HG03025 (cell line): ENCODE results near the gene FRK.
"Not testable (repeated sequence)": the region's sequence is repeated elsewhere in the genome, so short reads cannot be mapped to it uniquely, and the experiment has no call there.

Experiments
- ATAC-seq: cut with Tn5 transposase; IDR thresholded peaks from one replicate; pipeline ENCODE4 v1.9.1; 2021; ENCODE audit warnings: mild to moderate bottlenecking, moderate library complexity; ENCODE audit not compliant: unreplicated experiment, low FRiP score

Gene FRK

DNA sequence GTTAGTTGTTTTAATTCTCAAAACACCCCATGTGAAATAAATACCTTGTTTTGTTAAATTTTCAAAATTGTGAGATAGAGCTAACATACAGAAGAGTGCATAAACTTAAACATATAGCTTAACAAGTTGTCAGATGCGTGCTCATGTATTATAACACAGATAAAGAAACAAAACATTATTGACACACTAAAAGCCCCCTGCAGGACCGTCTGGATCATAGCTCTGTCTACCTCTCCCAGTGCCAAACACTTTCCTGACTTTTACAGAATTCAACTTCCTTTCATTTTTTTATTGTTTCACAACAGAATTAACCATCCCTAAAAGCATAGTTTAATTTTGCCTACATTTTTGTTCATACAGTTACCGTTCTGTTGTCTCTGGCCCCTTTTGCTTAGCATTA is 17.8 kb upstream of the FRK start:
- ATAC-seq = no peak

DNA sequence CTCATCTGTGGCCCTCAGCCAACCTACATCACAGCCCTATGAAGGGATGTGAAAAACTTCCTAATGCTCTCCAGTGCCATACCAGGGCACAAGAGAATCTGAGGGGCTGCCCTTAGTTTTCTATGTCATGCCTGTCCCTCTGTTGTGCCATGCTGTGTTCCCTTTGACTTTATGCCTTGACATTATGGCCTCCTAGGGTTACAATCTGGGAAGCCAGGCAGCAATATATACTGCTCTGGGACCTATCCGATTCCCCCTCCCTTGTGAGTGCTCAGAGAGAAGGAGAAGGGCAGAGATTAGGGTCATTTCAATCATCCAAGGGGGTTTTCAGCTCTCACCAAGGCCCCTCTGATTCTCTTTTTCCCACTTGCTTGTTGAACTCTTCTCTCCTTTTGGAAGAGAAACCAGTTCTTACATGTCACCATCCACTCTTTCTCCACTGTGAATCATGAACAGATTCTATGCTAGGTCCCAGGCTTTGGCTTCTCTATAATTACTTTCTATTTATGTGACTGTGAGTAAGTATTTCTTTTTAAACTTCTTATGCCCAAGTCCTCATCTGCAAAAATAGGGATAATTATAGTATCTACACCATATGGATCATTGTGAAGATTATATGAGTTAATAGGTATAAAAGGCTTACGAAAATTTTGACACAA is 14.2 kb upstream of the FRK start:
- no peak for ATAC-seq

DNA sequence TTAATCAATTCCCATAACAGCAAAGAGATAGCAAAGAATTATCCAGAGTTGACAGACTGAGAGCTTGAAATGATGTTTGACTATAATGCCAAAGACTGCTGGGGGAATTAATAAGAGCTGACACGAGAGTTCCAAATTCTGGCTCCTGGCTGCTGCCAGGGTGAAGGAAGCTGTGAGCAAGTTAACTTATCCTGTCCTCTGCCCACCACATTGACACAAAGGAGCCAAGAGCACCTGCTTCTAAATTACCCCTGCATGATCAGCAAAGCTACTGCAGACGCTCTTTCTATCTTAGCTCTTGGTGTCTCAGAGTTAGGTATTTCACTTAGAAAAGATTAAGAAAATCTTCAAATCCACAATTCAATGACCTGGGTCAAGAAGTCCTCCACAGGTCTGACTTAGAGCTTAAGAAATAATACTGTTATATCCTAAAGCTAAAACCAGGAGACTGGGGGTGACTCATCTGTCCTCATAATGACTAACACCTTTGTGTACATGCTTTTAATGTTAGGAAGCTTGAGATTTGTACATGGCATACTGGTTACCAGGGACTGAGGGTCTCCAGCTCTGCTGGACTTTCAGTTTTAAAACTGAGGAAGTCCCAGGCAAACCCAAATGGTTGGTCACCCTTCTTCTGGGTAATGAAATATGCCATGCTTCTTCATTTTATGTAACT is 13.2 kb upstream of the FRK start:
- no peak for ATAC-seq

DNA sequence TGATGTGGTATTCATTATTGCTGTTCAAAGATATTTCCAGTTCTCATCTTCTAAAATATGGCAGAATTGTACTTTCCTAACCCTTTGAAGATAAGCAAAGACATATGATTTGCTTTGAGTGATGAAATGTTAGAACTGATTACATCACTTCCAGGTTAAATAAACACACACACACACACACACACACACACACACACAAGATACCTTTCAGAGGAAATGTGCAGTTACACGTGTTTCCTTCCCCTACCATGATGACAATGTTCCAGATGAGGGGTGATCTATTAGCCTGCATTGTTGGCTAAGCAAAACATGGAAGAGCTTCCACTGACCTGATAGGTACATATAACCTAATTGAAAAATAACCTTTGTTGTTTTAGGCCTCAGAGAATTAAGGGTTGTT is 11.7 kb upstream of the FRK start:
- no peak for ATAC-seq

DNA sequence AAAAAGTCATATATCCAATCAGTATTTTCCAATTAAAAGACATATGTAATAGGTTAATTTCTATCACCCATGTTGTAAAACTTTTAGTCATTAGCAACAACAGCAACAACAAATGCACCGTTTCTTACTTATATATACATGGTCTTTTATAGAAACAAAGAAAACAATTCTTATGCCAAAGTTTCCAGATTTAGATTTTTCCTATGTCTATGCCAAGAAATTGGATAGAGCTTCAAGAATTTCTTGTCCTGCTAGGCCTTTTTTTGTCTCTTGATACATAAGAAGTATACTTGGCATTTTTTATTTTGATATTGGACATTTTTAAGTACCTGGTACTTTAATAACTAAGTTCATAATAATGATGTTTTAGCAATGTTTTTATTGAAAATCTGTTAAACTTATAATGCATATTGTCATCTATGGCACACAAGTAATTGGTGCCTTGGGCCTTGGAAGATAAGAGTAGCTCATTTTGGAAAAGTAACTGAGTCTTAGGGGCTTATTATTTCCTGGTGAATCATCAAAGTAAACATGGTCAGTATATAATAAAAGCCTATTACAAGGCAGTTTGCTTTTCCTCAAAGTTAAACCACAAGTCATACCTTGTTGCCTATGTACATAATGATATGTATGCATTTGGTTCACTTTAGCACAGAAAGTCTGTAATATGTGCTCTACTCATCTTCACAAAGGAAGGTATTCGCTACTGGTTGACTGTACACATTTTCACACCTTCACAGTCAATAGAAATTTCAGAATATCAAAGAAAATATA is 10.1 kb upstream of the FRK start:
- ATAC-seq = no peak

DNA sequence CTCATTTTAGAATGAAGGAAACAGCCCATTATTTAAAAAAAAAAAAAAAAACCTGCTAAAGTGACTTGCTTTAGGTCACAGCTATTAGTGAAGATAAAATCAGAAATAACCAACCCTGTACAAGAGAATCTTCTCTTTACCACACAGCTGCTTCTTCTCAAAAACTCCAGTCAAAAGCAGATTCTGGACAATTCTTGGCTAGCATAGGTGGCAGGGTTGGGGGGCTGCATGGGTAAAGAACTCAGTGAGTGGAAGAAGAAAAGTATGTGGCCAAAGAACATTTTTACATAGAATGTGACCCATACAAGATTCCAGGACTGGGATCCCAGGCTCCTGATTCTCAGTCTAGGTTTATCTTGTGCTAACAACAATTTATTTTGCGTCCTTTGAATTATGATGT is 9.4 kb upstream of the FRK start:
- no peak for ATAC-seq

DNA sequence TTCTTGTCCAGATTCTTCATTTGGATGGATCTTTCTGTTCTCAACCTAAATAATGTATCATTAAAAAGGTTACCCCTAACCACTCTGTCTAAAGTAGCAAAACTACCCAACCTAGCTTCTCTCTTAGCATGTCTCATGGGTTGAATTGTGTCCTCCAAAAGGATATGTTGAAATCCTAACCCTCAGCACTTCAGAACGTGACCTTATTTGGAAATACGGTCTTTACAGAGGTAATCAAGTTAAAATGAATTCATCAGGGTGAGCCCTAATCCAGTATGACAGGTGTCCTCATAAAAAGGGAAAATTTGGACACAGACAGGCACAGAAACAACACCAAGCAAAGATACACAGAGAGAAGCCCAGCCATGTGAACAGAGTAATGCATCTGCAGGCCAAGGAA is 6.1 kb upstream of the FRK start:
- no peak for ATAC-seq

DNA sequence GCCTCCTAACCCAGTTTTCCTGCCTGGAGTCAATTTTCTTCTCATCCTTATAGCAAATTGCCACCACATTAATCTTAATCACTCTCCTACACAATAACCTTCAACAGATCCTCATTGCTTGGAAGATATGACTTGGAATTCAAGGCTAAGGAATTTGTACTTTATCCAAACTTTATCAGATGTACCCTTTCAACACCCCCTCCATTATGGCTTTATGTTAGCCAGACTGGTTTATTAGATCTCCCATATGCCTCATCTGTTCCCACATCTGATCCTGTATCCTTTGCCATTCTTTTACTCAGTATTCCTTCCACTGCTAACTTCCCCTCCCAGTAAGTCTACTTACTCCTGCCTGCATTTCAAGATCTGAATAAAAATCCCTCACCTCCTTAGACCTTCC is 4.0 kb upstream of the FRK start:
- no peak for ATAC-seq

DNA sequence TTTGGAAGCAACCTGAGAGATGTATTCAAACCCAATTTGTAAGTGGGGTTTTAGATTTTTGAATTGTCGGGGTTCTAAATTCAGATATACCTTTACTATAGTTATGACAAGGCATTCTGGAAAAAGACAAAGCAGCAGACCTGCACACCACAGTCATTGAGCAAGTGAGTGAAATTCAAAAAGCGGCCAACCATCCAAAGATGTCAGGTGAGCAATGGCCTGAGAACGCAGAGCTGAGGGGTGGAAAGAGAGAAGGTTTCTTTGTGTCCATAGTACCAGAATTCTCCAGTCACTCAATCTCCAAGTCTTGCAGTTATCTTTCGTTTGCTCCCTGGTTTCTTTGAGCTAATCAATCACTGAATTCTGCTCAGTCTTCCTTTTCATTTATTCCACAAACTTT is 1.8 kb upstream of the FRK start:
- no peak for ATAC-seq

DNA sequence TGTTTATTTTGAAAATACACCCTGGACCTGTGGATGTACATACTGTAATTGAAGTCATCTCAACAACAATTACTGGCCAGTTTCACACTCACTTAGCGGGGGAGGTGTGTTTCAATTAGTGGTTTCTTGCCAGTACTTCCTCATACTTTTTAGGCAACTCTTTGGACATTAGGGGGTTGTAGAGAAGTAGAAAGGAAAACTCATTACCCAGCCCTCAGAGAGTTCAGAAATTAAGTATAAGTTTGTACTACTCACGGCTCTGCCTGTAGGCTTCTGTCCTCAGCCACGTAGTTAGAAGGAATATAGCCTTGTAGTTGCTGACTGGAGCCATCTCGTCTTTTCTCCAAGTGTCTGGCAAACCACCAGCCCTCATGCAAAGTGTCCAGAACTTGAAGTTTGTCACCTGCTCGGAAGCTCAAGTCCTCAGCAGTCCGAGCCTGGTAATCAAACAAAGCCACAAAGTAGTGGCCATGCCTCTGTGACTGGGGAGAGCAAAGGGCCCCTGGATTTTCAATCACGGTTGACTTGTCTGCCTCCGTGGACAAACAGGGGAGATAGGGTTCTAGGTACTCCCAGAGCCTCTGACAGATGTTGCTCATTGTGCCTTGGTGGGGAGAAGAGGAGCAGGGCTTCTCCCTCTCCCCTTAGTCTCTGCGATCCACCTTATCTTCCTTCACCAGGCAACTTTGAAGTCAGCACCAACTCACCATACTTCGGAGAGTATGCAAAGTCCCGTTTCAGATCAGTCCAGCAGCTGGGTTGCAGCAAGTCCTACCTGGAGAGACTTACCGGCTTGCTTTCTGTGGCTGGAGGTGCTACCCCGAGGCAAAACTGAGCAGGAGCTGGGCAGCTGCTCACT is 749 bp downstream of the FRK start:
- peak; percentile 94 for ATAC-seq

DNA sequence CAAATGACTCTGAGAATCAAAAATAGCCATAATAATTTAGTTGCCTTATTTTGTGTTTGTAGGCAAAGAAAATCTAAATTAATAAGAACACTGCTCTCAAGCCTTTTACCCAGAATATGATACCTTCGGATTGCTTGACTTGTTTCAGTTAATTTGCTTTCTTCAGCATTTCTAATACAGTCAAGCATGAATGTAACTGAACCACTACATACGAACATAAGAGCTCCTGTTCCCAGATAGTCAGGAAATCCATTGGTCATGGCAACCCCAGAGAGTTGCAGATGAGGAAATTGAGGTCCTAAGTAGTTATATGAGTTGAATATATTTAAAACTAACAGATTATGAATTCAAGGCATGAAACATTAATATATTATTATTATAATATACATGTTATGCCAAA is 2.9 kb downstream of the FRK start:
- no peak for ATAC-seq

DNA sequence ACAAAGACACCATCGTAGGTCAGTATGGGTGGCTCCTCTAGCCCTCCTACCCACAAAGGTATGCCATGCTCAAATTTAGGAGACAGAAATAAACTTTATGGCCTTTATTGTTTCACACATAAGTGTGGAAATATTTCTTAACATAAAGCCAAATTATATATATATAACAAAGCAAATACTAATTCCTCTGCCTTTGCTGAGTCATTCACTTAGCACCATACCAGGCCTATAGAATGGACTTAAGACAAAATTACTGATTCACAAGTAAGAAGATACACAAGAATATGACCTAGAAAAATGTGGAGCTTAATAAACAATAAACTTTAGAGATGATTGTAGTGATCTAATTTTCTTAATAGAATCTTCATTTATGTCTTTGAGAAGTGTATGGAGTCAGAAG is 5.2 kb downstream of the FRK start:
- ATAC-seq = no peak

DNA sequence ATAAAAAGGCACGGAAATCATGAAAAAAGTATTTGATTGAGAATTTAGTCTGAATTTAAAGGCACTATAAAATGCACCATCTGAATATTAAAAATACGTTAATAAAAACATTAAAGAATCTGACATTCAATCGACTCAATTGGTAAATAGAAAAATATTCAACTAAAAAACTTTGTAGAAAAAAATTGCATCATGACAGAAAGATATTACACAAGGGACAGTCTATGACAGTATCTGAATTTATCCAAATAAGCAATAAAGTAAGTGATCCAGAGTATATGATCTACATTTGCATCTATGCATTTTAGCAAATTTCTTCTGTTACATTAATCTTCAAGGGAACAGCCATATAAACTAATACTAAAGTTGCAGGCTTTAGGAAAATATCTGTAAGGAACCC is 9.4 kb downstream of the FRK start:
- ATAC-seq = no peak

DNA sequence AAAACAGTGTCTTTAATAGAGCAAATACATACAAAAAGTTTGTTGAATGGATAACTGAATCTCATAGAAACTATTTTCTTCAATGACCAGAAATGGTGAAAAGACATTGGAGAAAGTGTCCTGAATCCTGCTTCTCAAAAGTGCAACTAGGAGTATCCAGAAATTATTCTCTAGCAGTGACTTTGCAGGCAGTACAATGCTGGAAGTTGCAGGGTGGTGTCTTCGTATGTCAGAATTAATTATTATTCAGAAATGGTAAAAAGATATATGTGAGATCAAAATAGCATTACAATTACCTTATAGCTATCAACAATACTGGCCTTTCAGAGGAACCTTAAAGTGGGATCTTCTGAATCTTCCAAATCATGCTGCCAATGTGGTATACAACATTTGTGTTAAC is 10.0 kb downstream of the FRK start:
- no peak for ATAC-seq

DNA sequence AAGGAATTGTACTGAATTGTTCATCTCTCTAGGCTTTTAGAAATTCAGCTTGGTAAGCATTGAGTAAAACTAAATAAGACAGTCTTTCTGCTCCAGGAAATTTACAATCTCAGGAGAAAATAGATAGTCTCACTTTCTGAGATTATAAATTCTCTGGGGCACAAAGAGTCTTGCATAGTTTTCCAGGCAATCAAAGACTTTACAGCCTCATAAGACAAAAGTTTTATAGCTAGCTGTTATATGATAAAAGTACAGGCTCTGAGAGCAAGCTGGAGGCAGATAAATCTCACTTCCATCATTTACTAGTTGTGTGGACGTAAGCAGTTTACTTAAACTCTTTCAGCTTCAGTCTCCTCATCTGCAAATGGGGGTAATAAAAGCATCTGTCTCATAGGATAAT is 11.4 kb downstream of the FRK start:
- no peak for ATAC-seq

DNA sequence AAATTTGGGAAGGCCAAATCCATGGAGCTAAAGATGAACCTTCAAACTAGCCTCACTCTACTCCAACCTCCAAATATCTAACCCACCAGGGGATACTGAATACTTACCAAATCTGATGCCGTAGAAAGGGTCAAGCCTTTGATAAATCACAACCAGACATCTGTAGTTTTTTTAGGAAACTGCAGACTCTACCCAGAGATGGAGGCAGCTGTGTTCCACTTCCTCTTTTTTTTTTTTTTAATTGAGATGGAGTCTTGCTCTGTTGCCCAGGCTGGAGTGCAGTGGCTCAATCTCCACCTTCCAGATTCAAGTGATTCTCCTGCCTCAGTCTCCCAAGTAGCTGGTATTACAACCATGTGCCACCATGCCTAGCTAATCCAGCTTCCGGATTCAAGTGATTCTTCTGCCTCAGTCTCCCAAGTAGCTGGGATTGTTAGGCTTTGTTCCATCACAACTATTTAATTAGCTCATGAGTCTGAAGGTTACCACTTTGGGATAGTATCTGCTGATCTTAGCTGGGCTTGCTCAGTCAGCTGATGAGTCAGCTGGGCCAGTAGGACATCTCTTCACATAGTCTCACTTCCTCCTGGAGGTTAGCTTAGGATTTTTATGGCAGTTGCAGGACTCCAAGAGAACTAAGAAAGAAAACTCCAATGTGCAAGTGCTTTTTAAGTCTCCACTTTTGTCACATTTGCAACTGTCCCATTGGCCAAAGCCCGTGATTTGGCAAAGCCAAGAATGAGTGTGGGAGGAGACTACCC is 13.3 kb downstream of the FRK start:
- ATAC-seq = peak; percentile 83

DNA sequence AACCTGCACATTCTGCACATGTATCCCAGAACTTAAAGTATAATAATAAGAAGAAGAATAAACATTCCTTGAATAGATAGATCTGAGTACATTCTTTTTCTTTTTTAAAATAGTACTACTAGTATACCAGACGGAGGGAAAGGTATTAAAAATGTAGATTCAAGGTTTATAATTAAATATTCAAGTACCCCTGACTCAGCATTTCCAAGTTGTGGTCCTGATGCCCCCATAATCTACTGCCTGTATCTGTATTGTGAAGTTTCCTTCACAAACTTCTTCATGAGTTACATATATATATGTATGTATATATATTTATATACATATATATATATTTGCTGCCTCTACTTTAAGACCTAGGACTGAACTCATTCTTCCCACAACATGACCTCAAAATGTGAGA is 14.0 kb downstream of the FRK start:
- ATAC-seq = no peak

DNA sequence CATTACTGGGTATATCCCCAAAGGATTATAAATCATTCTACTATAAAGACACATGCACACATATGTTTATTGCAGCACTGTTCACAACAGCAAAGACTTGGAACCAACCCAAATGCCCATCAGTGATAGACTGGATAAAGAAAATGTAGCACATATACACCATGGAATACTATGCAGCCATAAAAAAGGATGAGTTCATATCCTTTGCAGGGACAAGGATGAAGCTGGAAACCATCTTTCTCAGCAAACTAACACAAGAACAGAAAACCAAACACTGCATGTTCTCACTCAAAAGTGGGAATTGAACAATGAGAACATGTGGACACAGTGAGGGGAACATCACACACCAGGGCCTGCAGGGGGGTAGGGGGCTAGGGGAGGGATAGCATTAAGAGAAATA is 14.4 kb downstream of the FRK start:
- not testable (repeated sequence) for ATAC-seq

DNA sequence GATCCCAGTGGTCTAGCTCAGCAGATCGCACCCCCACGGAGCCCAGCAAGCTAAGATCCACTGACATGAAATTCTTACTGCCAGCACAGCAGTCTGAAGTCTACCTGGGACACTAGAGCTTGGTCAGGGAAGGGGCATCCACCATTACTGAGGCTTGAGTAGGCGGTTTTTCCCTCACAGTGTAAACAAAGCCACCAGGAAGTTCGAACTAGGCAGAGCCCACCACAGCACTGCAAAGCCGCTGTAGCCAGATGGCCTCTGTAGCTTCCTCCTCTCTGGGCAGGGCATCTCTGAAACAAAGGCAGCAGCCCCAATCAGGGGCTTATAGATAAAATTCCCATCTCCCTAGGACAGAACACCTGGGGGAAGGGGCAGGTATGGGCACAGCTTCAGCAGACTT is 18.8 kb downstream of the FRK start:
- ATAC-seq = no peak

DNA sequence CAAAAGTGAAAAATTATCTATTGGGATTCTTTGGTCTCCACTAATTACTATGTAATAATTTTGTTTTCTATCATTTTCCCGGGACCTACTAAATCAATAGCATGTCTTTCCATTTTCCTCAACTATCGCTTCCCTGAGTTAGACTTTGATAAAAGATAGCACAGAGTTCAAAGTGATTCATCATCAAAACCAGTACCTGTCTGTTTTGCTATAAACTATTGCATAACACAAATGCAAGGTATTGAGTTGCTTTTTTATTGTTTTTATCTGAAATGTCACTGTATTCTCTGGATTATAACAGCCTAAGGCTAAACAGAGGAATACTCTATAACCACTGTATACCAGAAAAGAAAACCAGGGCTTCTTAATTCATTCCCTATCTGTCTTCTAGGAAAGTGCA is 19.7 kb downstream of the FRK start:
- no peak for ATAC-seq
